NCI-H69 (cell line): ENCODE data around the gene SYNDIG1.
A peak's percentile ranks its signal among the peaks of the same experiment; 100 is the strongest.

Source experiments
- DNase-seq: peaks from one replicate; lab custom pipeline; 2025; lab: John Stamatoyannopoulos, UW

SYNDIG1 gene

DNA sequence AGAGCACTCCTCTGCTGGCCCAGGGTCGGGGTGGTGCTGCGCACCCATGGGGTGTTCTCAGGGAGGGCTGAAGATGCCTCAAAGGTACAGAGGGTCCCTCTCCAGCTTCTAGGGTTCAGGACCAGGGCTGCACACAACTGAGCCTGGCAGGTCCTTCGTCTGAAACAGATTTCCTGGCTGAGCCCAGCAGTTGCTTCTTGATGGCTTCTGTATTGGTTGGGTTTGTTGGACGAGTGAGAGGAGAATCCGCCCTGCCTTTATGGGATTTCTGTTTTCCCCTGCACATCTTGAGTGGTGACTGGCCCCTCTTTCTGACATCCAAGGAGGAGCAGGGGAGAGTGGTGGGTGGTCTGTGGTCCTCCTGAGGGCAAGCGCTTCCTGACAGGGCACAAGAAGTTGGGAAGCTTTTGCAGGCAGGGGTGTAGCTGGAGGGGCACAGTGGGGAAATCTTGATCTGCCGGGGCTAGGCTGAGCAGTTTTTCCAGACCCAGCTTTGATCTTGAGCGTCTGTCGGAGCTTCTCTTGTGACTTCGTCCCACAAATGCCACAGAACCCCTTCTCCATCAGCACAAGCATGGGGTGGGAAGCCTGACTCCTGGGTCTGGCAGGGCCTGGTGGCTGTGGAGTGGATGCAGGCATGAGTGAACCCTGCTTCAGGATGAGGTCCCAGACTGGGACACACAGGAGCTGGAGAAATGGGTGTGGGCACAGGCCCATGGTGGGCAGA lies 116.5 kb downstream of the SYNDIG1 start:
- DNase-seq: no peak

GRCh38 chr20:24586523-24586840 lies 117.1 kb downstream of the SYNDIG1 start:
- DNase-seq: no peak

DNA sequence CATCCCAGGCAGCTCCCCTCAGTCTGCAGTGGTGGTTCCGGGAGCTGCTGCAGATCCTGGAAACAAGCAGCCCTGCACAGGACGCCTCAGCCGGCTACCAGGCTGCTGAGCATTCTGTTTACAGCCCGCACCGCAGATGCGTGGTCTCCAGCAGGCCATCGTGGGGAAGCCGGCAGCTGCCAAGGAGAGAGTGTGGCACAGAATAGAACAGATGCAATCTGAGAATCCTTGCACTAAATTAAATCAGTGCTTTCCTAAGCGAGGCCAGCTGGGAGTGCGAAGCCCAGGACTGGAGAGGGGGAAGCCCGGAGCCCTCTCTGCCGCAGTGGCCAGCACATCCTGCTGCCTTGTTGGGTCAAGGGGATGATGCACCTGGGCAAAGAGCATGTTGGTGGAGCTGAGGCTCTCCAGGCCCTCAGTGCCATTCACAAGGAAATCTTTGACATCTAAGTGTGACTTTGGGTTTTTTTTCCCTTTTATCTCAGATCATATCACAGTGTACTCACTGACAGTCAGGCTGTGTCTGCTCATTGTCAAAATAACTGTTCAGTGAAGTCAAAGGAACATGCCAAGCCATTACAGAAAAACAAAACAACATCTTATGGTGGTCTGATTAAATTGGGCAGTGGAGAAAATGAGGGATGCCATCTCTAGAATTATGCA lies 118.1 kb downstream of the SYNDIG1 start:
- no peak for DNase-seq

- no peak for DNase-seq
Measured at GRCh38 chr20:24588047-24588635, 118.7 kb downstream of the SYNDIG1 start.

DNA sequence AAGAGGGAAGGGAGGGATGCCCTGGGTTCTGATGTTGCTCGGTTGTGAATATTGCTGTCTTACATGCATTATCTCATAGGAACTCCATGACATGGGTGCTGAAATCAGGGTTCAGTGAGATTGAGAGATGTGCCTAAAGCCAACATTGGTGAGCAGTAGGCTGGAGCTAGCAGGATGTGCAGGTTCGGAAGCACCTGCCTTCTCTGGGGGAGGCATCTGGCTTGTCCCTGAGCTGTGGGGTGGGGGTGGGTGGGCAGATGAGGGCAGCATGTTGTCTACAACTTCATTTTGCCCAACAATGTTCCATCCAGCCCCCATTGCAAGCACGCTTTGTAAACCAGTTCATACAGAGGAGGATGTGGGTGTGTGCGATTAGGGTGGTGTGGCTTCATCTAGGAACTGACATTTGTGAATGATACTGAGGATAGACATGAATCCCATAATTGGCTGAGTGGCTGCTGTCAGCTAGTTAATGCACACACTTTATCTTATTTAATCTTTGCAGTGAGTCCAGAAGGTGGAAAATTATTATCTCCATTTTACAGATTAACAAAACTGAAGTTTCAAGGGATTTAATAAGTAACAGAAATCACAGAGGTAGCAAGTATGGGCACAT lies 119.4 kb downstream of the SYNDIG1 start:
- no peak for DNase-seq

GRCh38 chr20:24589381-24589780 lies 120.0 kb downstream of the SYNDIG1 start:
- DNase-seq: no peak

- no peak for DNase-seq
Measured at GRCh38 chr20:24589815-24590177, 120.4 kb downstream of the SYNDIG1 start.

- no peak for DNase-seq
Measured at GRCh38 chr20:24590178-24590982, 121.0 kb downstream of the SYNDIG1 start.

GRCh38 chr20:24597051-24597450 lies 127.6 kb downstream of the SYNDIG1 start:
- DNase-seq: no peak

DNA sequence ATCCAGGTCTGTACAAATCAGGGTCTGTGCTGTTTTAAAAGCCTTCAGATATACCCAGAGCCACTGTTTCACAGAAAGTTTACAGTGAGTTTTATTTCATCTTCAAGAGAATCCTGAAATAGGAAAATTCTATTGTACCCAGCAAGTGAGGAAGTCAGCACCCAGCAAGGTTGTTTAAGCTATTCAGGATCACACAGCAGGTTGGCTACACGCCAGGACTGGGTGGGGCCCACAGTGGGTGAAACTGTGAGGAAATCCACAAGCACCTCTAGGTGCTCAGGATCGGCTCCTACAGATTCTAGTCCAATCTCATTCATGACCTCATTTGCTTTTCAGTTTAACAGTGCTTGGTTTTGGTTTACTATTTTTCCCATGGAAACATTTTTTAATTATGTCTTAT lies 128.9 kb downstream of the SYNDIG1 start:
- DNase-seq: peak; percentile 11

GRCh38 chr20:24598996-24599395 lies 129.6 kb downstream of the SYNDIG1 start:
- no peak for DNase-seq

DNA sequence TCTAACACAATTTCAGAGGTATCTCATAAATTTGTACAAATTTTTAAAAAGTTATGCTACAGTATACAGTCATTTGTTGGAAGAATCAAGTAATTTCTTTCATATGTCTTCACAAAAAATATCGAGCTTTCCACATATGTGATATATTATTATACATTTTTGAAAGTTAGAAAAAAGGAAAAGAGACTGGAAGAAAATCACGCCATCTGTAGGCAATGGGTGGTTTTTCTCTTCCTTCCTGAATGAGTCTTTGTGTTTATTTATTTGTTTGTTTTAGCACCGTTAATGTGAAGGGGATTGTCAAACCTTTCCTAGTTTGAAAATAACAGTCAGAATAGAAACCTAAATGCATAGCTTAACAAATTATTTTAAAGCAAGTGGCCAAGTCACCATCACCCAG lies 130.6 kb downstream of the SYNDIG1 start:
- no peak for DNase-seq

GRCh38 chr20:24603454-24603853 lies 134.0 kb downstream of the SYNDIG1 start:
- no peak for DNase-seq

DNA sequence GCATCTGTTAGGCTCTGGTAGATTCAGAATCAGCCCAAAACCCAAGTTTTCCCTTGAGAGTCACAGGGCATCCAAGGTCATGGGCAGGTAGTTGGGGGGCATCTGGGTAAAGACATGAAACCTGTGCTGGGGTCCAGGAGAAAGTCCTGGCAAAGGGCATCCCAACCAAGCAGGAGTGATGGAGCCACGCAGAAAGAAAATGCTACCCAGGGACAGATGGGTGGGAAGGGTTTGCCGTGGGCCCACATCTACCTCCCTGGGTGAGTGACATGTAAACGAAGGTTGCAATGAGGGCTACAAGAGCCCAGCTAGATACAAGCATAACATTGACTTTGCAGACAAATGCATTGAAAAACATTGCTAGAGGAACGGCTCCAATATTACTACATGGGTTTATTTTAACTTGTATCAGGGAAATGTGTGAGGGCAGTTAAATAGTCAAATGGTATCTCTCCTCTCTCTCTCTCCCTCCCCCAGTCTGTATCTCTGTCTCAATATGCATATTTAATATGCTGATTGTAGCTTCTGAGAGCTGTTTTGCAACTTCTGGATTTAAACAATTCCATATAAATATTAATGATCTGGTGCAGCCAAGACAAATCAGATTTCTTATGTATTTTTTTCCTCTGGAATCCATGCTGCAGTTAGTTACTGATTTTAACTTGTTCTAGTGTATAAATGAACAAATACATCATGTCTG lies 135.7 kb downstream of the SYNDIG1 start:
- DNase-seq: no peak

DNA sequence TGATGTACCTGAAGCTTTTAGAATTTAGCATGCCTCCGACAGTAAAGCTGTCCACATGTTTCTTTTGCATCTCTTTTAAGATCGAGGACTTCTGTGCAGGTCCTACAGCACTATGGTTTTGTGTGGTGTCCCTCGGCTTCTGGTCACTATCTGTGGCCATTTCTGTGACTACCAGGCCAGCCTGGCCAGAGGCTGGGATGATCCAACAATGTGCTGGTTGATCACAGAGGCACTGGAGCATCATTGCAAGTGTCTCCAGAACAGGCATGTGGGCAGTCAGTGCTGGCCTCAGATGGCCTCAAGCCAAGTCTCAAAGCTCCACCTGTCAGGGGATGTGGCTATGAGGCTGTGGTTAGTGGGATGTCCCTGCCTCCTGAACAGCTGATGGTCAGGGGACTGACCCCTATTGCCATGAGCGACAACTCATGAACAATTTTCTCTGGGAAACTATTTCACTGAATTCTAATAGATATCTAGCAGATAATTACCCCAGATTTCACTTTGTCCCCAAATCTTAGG lies 136.6 kb downstream of the SYNDIG1 start:
- no peak for DNase-seq

- DNase-seq: no peak
Measured at GRCh38 chr20:24607402-24607801, 138.0 kb downstream of the SYNDIG1 start.

- no peak for DNase-seq
Measured at GRCh38 chr20:24608926-24609667, 139.7 kb downstream of the SYNDIG1 start.

GRCh38 chr20:24609757-24610156 lies 140.3 kb downstream of the SYNDIG1 start:
- no peak for DNase-seq

DNA sequence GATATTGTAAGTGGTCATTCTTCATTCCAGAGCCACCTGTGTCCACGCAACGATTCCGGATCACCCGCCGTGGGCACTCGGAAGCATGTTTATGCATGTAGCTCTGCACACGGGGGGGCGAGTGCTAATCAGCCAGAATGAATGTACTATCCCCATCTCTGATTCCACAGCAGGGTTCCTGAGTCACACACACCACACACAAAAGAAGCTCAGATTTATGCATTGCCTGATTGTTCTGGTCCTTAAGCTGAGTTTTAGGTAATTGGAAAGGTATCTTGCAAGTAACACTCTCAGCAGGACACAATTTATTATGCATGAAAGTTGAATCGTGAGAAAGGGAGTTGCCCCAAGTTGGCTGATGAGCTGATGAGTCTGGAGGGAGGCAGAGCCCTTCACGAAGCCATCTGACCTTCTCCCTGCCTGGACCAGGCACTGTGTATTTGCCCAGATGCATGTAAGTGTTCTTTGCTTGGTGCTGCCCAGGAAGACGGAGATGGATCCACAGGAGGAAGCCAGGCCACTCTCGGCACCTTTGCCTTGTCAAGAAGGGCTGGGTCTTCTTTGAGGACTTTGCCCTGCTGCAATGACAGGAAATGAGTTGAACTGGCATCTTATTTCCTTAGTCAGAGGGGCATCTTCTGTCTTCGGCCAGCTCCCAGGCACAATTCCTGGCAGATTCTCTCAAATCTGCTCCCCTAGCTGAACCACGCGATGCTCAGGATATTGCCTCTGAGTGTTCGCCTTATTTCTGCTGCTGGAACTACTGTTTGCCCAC lies 141.1 kb downstream of the SYNDIG1 start:
- peak; percentile 63 for DNase-seq
